ENCODE measurements around the gene CAPZB.

CAPZB gene

DNA sequence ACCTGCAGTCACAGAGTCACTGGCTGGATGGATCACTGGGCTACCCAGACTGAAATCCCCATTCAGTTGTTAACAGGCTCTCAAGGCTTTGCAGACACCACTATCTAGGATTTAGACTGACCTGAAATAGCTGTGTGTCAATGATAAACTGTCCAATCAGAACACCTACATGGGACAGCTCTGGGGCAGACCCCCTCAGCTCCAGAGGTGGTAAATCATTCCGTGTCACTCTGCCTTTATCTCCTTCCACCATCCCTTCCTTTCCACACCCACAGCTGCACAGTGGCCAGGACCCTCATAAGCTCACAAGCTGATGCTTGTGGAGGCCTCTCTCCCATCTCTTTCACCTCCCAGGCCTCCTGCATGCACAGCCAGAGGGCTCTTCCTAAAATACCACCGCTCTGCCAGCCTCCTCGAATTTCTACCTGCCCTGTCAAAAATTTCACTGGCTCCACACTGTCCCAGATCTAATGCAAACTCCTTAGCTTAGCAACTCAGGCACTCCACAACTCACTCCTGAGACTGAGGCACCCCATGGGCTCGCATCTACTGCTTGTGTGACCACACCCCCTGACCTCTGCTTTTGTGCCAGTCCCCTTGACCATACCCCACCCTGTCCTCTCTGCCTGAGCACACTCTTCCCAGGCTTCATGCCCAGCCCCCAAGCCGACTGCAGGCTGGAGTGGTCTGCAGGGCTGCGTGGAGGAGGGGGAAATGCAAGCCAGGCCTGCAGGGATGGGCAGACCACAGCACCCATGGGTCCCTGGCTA is 5.8 kb downstream of the CAPZB start:
- Histone ChIP-seq H3K4me3 (ENCODE audit: low read length) (peak overlapping the region; percentile 33), H3K36me3 (ENCODE audit: insufficient read depth, low read depth, low read length) (peaks cover 59% of the 10 kb centered on the region), H3K9me3 (ENCODE audit: insufficient read depth, low read depth, low read length) (no peaks in the 10 kb centered on the region), H3K4me1 (ENCODE audit: insufficient read depth, low read length) (peaks cover 50% of the 10 kb centered on the region), H3K27me3 (ENCODE audit: insufficient read depth, low read length) (no peaks in the 10 kb centered on the region), H3K9ac (ENCODE audit: low read depth, low read length) (0 out of 2 replicates have a peak overlapping the region, but pooled peaks have one; percentile 14), H3K27ac (ENCODE audit: low read length) (no peak overlapping the region)

DNA sequence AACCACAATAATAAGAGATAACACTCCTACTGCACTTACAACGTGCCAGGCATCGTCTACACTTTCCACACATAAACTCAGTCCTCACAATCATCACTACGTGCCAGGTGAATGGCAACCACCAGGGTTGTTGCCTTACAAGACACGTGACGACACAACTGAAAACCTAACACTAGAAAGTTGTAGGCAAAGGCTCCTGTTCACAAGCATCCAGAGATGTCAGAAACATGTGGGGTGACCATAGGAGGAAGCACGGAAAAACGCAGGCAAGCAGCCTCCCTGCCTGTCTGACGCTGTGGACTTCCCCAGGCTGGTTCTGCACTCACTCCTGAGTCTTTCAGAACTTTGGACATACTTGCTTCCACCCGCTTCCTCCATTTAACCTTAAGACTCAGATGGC is 7.0 kb downstream of the CAPZB start:
- peaks cover 55% of the 10 kb centered on the region for H3K36me3 ChIP-seq (ENCODE audit: insufficient read depth, low read depth, low read length)
- no peaks in the 10 kb centered on the region for H3K9me3 ChIP-seq (ENCODE audit: insufficient read depth, low read depth, low read length)
- H3K9ac ChIP-seq (ENCODE audit: low read depth, low read length) = no peak overlapping the region
- H3K27ac ChIP-seq (ENCODE audit: low read length) = no peak overlapping the region
- peaks cover 43% of the 10 kb centered on the region for H3K4me1 ChIP-seq (ENCODE audit: insufficient read depth, low read length)
- no peaks in the 10 kb centered on the region for H3K27me3 ChIP-seq (ENCODE audit: insufficient read depth, low read length)
- no peak overlapping the region for H3K4me3 ChIP-seq (ENCODE audit: low read length)

DNA sequence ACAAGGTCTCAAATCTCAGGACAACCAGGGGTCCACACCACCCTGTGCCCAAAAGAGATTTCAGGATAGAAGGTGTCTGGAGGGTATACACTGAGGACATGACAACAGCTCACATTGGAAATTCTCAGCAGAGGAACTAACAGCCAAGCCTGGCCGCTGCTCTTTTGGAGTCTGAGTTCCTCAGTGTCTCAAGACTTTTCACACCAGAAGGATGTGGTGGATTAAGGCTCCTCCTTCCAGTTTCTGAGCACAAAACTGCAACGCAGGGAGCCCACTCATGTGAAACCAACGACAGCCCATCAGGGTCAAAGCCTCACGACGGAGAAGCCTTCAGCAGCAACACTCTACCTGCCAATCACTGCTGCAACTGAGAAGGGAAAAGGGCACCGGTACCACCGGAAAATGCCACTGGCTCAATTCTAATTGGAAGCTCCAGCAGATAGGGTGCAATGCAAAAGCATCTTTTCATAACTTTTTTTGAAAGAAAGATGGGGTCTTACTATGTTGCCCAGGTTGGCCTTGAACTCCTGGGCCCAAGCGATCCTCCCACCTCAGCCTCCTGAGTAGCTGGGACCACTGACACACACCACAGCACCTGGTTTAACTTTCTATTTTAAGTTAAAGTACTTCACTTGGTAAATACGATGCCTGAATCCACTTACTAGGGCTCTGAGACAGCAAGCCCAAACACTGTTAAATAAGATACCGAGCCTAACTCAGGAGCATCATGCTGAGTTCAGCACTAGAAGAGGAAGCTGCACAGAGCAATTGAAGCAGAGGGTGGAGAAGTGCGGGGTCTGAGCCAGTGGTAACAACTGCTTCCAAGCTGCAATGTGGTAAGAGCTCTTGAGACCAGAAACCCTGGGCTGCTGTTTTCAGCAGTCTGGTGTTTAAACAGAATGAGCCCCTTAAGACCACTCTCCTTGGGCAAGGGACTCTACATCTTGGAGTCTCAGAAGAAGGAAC is 7.8 kb downstream of the CAPZB start:
- H3K27me3 ChIP-seq (ENCODE audit: insufficient read depth, low read length) = no peaks in the 10 kb centered on the region
- H3K4me1 ChIP-seq (ENCODE audit: insufficient read depth, low read length) = peaks cover 35% of the 10 kb centered on the region
- peaks cover 52% of the 10 kb centered on the region for H3K36me3 ChIP-seq (ENCODE audit: insufficient read depth, low read depth, low read length)
- no peak overlapping the region for H3K27ac ChIP-seq (ENCODE audit: low read length)
- H3K9ac ChIP-seq (ENCODE audit: low read depth, low read length) = no peak overlapping the region
- H3K4me3 ChIP-seq (ENCODE audit: low read length) = no peak overlapping the region
- no peaks in the 10 kb centered on the region for H3K9me3 ChIP-seq (ENCODE audit: insufficient read depth, low read depth, low read length)

DNA sequence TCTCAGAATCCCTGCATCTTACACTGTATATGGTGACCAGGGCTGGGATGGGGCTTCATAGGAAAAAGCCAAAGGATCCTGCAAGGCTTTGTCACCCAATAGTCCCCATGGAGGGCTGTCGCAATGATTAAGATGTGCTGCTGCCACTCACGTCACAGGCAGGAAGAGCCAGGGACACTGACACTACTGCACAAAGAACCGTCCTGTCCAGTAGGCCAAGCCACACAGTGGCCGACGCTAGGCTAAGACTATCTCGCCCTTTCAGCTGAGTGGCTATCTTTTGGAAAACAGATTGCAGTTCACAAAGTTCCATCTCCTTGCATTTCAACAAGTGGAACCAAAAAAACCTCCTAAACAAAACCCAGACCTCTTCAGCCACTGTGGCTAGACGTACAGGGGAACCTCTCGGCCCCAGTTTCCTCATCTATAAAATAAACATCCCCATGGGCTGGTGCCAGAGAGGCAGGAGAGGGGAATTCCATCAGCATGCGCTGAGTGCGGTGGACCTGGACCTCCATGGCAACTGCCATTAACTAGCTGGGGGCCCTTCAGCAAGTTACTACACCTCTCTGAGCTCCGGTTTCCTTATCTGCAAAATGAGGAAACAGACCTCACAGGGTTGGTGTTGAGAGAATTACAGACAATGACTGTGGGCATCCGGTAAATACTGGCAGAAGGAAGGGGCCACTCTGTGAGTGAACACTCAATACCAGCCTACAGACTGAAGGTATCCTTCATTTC is 8.7 kb downstream of the CAPZB start:
- H3K9me3 ChIP-seq (ENCODE audit: insufficient read depth, low read depth, low read length) = no peaks in the 10 kb centered on the region
- no peak overlapping the region for H3K27ac ChIP-seq (ENCODE audit: low read length)
- H3K36me3 ChIP-seq (ENCODE audit: insufficient read depth, low read depth, low read length) = peaks cover 60% of the 10 kb centered on the region
- no peak overlapping the region for H3K9ac ChIP-seq (ENCODE audit: low read depth, low read length)
- no peaks in the 10 kb centered on the region for H3K27me3 ChIP-seq (ENCODE audit: insufficient read depth, low read length)
- no peak overlapping the region for H3K4me3 ChIP-seq (ENCODE audit: low read length)
- peaks cover 31% of the 10 kb centered on the region for H3K4me1 ChIP-seq (ENCODE audit: insufficient read depth, low read length)

DNA sequence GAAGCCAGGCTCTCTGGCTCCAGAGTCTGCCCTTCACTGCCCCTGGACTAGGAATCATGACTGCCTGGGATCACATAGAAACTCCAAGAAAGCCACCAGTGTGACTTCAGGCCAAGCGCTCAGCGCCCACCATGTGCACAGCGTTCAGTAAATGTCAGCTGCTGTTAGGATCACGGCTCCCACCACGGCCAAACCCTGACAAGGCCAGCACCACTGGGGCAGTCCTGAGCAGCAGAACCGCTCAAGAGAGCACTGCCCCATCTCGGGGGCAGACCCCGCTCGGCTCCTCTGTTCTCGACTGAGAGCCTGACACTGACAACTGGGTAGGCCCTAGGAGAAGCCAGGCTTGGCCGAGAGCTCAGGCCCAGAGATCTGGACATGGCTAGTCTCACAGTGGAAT is 10.0 kb downstream of the CAPZB start:
- no peaks in the 10 kb centered on the region for H3K27me3 ChIP-seq (ENCODE audit: insufficient read depth, low read length)
- H3K4me3 ChIP-seq (ENCODE audit: low read length) = no peak overlapping the region
- H3K36me3 ChIP-seq (ENCODE audit: insufficient read depth, low read depth, low read length) = peaks cover 62% of the 10 kb centered on the region
- H3K27ac ChIP-seq (ENCODE audit: low read length) = no peak overlapping the region
- no peak overlapping the region for H3K9ac ChIP-seq (ENCODE audit: low read depth, low read length)
- no peaks in the 10 kb centered on the region for H3K9me3 ChIP-seq (ENCODE audit: insufficient read depth, low read depth, low read length)
- peaks cover 17% of the 10 kb centered on the region for H3K4me1 ChIP-seq (ENCODE audit: insufficient read depth, low read length)

DNA sequence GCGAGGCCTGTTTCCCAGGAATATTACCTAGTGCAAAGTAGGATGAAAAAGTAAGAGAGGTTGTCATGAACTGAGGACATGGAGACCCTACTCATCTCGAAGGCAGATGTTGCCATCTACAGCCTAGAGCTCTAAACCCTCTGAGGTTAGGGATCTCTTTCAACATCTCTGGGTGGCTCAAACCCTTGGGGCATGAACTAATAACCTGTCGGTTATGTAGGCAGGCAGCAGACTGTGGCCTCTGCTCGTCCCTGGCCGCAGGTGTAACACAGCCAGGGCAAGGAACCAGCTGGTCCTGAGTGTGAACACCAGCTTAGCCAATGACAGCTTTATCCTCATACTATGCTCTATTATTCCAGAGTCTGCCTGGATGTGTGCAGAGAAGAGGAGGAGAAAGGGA is 13.2 kb downstream of the CAPZB start:
- Histone ChIP-seq H3K9me3 (ENCODE audit: insufficient read depth, low read depth, low read length) (no peaks in the 10 kb centered on the region), H3K4me1 (ENCODE audit: insufficient read depth, low read length) (peaks cover 19% of the 10 kb centered on the region), H3K4me3 (ENCODE audit: low read length) (no peak overlapping the region), H3K9ac (ENCODE audit: low read depth, low read length) (no peak overlapping the region), H3K27ac (ENCODE audit: low read length) (no peak overlapping the region), H3K27me3 (ENCODE audit: insufficient read depth, low read length) (no peaks in the 10 kb centered on the region), H3K36me3 (ENCODE audit: insufficient read depth, low read depth, low read length) (peaks cover 49% of the 10 kb centered on the region)

DNA sequence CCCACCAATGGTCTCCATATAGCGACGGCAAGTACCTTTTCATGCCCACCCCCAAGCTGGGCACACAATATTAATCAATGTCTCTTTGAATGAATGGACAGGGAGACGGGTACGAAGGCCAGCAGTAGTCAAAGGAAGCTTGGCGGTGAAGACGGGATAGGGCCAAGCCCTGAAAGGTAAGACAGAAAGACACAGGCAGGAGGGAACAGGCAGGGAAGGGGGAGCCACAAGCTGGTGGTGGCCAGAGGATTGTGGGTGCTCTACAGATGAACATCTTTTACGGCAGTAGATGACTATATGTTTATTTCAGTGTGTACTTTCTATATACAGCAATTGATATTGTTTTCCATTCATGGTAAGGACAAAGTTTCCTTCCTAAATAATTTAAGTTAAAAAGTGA is 16.3 kb downstream of the CAPZB start:
- peaks cover 17% of the 10 kb centered on the region for H3K4me1 ChIP-seq (ENCODE audit: insufficient read depth, low read length)
- H3K9ac ChIP-seq (ENCODE audit: low read depth, low read length) = no peak overlapping the region
- no peak overlapping the region for H3K4me3 ChIP-seq (ENCODE audit: low read length)
- H3K9me3 ChIP-seq (ENCODE audit: insufficient read depth, low read depth, low read length) = no peaks in the 10 kb centered on the region
- peaks cover 27% of the 10 kb centered on the region for H3K36me3 ChIP-seq (ENCODE audit: insufficient read depth, low read depth, low read length)
- no peak overlapping the region for H3K27ac ChIP-seq (ENCODE audit: low read length)
- H3K27me3 ChIP-seq (ENCODE audit: insufficient read depth, low read length) = no peaks in the 10 kb centered on the region

DNA sequence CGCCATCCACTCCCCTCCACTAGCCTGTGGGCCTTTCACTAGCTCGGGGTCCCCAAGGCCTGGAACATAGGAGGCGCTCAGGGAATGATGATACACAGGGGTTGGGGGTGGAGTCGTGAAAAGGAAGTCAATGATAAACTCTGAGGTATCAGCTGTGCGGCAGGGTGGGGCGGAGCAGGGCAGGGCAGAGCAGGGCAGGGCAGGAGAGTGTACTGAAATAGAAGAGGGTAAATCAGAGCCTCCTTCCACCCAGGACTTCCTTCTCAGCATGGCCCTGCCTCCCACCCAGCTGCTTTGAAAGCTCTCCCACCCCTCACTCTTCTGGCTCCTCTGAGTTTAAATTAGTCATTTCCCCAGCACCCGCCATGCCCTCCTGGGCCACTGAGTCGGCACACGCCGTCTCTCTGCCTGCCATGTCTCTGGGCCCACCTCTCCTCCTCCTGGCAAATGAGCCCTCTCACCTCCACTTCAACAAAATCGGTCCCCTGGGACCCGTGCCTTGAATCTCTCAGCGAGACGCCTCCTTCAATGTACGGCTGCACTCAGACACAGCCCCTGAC is 16.9 kb downstream of the CAPZB start:
- peaks cover 27% of the 10 kb centered on the region for H3K36me3 ChIP-seq (ENCODE audit: insufficient read depth, low read depth, low read length)
- H3K27me3 ChIP-seq (ENCODE audit: insufficient read depth, low read length) = no peaks in the 10 kb centered on the region
- H3K9me3 ChIP-seq (ENCODE audit: insufficient read depth, low read depth, low read length) = no peaks in the 10 kb centered on the region
- H3K27ac ChIP-seq (ENCODE audit: low read length) = no peak overlapping the region
- H3K9ac ChIP-seq (ENCODE audit: low read depth, low read length) = no peak overlapping the region
- no peak overlapping the region for H3K4me3 ChIP-seq (ENCODE audit: low read length)
- H3K4me1 ChIP-seq (ENCODE audit: insufficient read depth, low read length) = peaks cover 20% of the 10 kb centered on the region

DNA sequence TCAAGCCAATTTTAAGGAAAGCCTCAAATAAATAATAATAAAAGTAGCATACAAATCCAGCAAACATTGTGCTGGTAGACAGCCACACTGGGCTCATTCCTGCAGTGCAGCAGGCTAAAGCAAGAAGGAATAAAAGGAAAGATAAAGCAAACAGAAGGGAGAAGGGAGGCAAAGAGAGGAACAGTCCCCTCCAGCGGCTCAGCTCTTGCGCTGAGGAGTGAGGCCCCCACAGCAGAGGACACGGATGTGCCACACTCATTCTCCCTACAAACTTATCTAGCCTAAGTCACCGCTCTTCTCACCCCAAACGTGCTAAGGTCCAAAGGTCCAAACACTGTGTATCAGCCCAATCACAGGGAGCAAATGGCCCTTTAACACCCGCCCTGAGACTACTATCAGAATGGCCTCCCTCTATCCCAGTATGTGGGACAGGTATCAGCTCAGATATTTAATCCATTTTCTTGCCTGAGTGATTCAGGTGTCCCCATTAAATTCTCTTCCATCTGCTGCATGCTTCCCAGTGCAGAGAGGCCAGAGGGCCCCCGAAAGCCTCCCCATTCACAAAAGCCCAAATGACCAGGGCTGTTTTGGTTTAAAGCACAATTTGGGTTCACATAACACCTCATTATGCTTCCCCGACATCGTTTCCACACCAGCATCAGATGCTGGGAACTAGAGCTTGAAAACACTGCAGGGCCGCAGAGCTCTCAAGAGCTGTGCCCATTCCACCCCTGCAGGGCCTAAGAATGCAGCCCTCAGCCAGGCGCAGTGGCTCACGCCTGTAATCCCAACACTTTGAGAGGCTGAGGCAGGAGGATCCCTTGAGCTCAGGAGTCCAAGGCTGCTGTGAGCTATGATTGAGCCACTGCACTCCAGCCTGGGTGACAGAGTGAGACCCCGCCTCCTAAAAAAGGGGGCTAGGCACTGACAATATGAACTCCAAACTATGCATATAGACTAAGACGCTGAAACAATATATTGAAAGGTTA is 17.8 kb downstream of the CAPZB start:
- Histone ChIP-seq H3K9ac (ENCODE audit: low read depth, low read length) (no peak overlapping the region), H3K4me1 (ENCODE audit: insufficient read depth, low read length) (peaks cover 29% of the 10 kb centered on the region), H3K4me3 (ENCODE audit: low read length) (no peak overlapping the region), H3K9me3 (ENCODE audit: insufficient read depth, low read depth, low read length) (no peaks in the 10 kb centered on the region), H3K36me3 (ENCODE audit: insufficient read depth, low read depth, low read length) (peaks cover 21% of the 10 kb centered on the region), H3K27ac (ENCODE audit: low read length) (no peak overlapping the region), H3K27me3 (ENCODE audit: insufficient read depth, low read length) (no peaks in the 10 kb centered on the region)

DNA sequence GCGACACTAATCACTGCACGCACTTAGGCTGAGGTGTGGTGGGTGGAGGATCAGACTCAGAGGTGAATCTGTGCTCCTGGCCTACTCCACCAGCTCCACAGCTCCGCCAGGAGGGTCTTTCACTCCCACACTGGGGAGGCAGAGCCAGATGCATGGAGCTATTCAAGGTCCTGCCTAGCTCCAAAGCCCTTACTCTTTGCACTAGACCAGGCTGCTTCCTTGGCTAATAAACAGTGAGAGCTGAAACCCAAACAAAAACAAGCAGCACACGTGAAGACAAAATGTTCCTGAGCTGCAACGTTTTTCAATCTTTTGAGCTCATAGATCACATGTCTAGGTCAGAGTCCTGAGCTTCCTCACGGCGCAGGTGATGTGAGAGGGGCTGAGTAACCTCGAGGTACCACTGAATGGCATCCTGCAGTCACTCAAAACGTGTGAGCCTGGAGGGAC is 19.2 kb downstream of the CAPZB start:
- Histone ChIP-seq H3K27me3 (ENCODE audit: insufficient read depth, low read length) (no peaks in the 10 kb centered on the region), H3K36me3 (ENCODE audit: insufficient read depth, low read depth, low read length) (peaks cover 11% of the 10 kb centered on the region), H3K27ac (ENCODE audit: low read length) (no peak overlapping the region), H3K9me3 (ENCODE audit: insufficient read depth, low read depth, low read length) (no peaks in the 10 kb centered on the region), H3K4me3 (ENCODE audit: low read length) (no peak overlapping the region), H3K9ac (ENCODE audit: low read depth, low read length) (no peak overlapping the region), H3K4me1 (ENCODE audit: insufficient read depth, low read length) (peaks cover 36% of the 10 kb centered on the region)

Data from iPS-20b (cell line).